B cell (primary cell): ENCODE results near the gene MAST2. TPM values are rescaled to one million over a fixed set of nuclear protein-coding genes. Genes with fewer than 3 reads are reported as not detected.

ENCODE experiments used
- ATAC-seq: fragments of 200-7000 bp; cut with Tn5 transposase; one replicate; pipeline ENCODE4 v1.10.0; 2021; ENCODE audit warnings: low read depth, mild to moderate bottlenecking, moderate number of reproducible peaks, moderate library complexity
- CTCF ChIA-PET: fragments of 350-600 bp; sonication (Branson Sonifier 250); formaldehyde crosslinking; loops from one replicate; lab custom pipeline; 2021; ENCODE audit warnings: antibody characterized with exemption, inconsistent platforms; lab: Charles Lee
- POLR2A ChIA-PET: fragments of 350-600 bp; sonication (Branson Sonifier 250); formaldehyde crosslinking; loops from one replicate; lab custom pipeline; 2021; ENCODE audit warnings: antibody characterized with exemption; lab: Charles Lee
- DNase-seq: peaks from one replicate; pipeline ENCODE4 v3.0.0; 2013
- H2AFZ ChIP-seq: 2 replicates; pipeline ENCODE4 v1.6.1; 2012; ENCODE audit warnings: mild to moderate bottlenecking, low read depth, low read length; ENCODE audit not compliant: insufficient read depth, poor library complexity, severe bottlenecking
- H3K27ac ChIP-seq, 2 donors: 1 replicate in 1 of 2; 2 replicates in 1 of 2; pipeline ENCODE4 v1.5.1; 2012 to 2013; ENCODE audit warnings: low read length in 2 of 2, mild to moderate bottlenecking in 2 of 2, moderate library complexity in 1 of 2
- H3K27me3 ChIP-seq, 4 experiments: fragments of 200-600 bp in 1 of 4; sonication (generic) in 1 of 4; replicated peaks in 1 of 4; 1 replicate in 2 of 4; 2 replicates in 2 of 4; pipeline versions ENCODE4 v1.6.1 to v1.7.0; 2013 to 2016; ENCODE audit warnings: low read length in 3 of 4, mild to moderate bottlenecking in 2 of 4, mixed read lengths in 1 of 4, moderate library complexity in 1 of 4; ENCODE audit not compliant: insufficient read depth in 4 of 4, control insufficient read depth in 3 of 4; ENCODE audit errors: control extremely low read depth in 1 of 4
- H3K36me3 ChIP-seq, 2 experiments: replicated peaks in 1 of 2; 1 replicate in 1 of 2; 2 replicates in 1 of 2; pipeline versions ENCODE4 v1.6.1 to v1.7.1; 2013; ENCODE audit warnings: low read length in 1 of 2; ENCODE audit not compliant: insufficient read depth in 2 of 2, control insufficient read depth in 1 of 2; ENCODE audit errors: control extremely low read depth in 1 of 2, extremely low read depth in 1 of 2
- H3K4me1 ChIP-seq, 2 donors: fragments of 200-600 bp in 1 of 2; sonication (generic) in 1 of 2; 1 replicate in 1 of 2; 2 replicates in 1 of 2; pipeline versions ENCODE4 v1.5.1 to v1.6.1; 2013 to 2017; ENCODE audit warnings: low read length in 2 of 2; ENCODE audit not compliant: control insufficient read depth in 2 of 2, insufficient read depth in 2 of 2
- H3K4me2 ChIP-seq: replicated peaks from 2 replicates; pipeline ENCODE3; 2012; ENCODE audit warnings: mild to moderate bottlenecking, low read depth, low read length; ENCODE audit not compliant: poor library complexity, severe bottlenecking
- H3K4me3 ChIP-seq, 5 experiments: fragments of 200-600 bp in 1 of 5; sonication (generic) in 1 of 5; 1 replicate in 3 of 5; 2 replicates in 2 of 5; pipeline versions ENCODE4 v1.5.1 to v1.7.0; 2011 to 2016; ENCODE audit warnings: low read length in 4 of 5, mild to moderate bottlenecking in 4 of 5, low read depth in 2 of 5, control low read depth in 1 of 5, moderate library complexity in 1 of 5; ENCODE audit not compliant: insufficient read depth in 1 of 5; ENCODE audit errors: control extremely low read depth in 1 of 5, extremely low read depth in 1 of 5
- H3K79me2 ChIP-seq: fragments of 200-600 bp; sonication (generic); one replicate; pipeline ENCODE4 v1.6.0; 2016; ENCODE audit warnings: low read length; ENCODE audit not compliant: control insufficient read depth, insufficient read depth
- H3K9ac ChIP-seq: fragments of 200-600 bp; sonication (generic); 2 replicates; pipeline ENCODE4 v1.6.1; 2017; ENCODE audit warnings: mild to moderate bottlenecking, low read length, moderate library complexity
- H3K9me3 ChIP-seq, 3 donors: one replicate each; pipeline versions ENCODE4 v1.6.1 to v1.7.1; 2013; ENCODE audit warnings: low read length in 2 of 3; ENCODE audit not compliant: control insufficient read depth in 2 of 3, insufficient read depth in 1 of 3; ENCODE audit errors: control extremely low read depth in 1 of 3
- H4K20me1 ChIP-seq: 2 replicates; pipeline ENCODE4 v1.6.0; 2012; ENCODE audit warnings: mild to moderate bottlenecking, low read length; ENCODE audit not compliant: insufficient read depth, control insufficient read depth, poor library complexity, severe bottlenecking
- H3K27ac Mint-ChIP-seq: one replicate; pipeline ENCODE4 v1.8.0; 2021; ENCODE audit warnings: mixed read lengths
- H3K27me3 Mint-ChIP-seq: one replicate; pipeline ENCODE4 v1.8.0; 2021; ENCODE audit warnings: mixed read lengths
- H3K4me1 Mint-ChIP-seq: one replicate; pipeline ENCODE4 v1.8.0; 2021; ENCODE audit warnings: mixed read lengths
- H3K4me3 Mint-ChIP-seq: one replicate; pipeline ENCODE4 v1.8.0; 2021; ENCODE audit warnings: mixed read lengths
- H3K9me3 Mint-ChIP-seq: one replicate; pipeline ENCODE4 v1.8.0; 2022; ENCODE audit warnings: mixed read lengths; ENCODE audit not compliant: insufficient read depth
- EZH2 ChIP-seq: IDR thresholded peaks from 2 replicates; pipeline ENCODE4 v1.6.1; 2012; ENCODE audit warnings: borderline replicate concordance, low read depth, mild to moderate bottlenecking, moderate library complexity, low read length; ENCODE audit not compliant: insufficient read depth, poor library complexity, severe bottlenecking
- WGBS: methylation state at CpG from one replicate; pipeline ENCODE4 v1.1.5; 2013; ENCODE audit warnings: missing lambda C conversion rate; ENCODE audit not compliant: insufficient coverage; 5-methylcytosine and 5-hydroxymethylcytosine counted together
- intact Hi-C: fragments of 100-400 bp; cut with micrococcal nuclease; formaldehyde crosslinking; loops from one replicate; pipeline ENCODE4 v1.10.0; 2022
- polyA plus RNA-seq: library from polyadenylated mRNA; depleted of rRNA; stranded (reverse); fragments of >200 nt; gene quantifications from 2 replicates; pipeline ENCODE4 v1.2.3, GENCODE V29; 2012
- total RNA-seq, 2 donors: library from RNA; stranded (reverse); fragments of 120-200 nt in 1 of 2; gene quantifications; 1 replicate in 1 of 2; 2 replicates in 1 of 2; pipeline versions ENCODE4 v1.2.3 to v1.2.4, GENCODE V29; 2013 to 2022
- TF ChIP-seq, protein P1 (sequence below): fragments of 200-600 bp; IDR thresholded peaks from one replicate; pipeline ENCODE4 v1.8.0; 2022; ENCODE audit warnings: antibody characterized with exemption, mild to moderate bottlenecking

Gene MAST2
- total and polyA plus RNA-seq, 2 donors (not counting 1 experiment from before 2014, with no cell fraction given), result 12.5 to 23.3 TPM

DNA sequence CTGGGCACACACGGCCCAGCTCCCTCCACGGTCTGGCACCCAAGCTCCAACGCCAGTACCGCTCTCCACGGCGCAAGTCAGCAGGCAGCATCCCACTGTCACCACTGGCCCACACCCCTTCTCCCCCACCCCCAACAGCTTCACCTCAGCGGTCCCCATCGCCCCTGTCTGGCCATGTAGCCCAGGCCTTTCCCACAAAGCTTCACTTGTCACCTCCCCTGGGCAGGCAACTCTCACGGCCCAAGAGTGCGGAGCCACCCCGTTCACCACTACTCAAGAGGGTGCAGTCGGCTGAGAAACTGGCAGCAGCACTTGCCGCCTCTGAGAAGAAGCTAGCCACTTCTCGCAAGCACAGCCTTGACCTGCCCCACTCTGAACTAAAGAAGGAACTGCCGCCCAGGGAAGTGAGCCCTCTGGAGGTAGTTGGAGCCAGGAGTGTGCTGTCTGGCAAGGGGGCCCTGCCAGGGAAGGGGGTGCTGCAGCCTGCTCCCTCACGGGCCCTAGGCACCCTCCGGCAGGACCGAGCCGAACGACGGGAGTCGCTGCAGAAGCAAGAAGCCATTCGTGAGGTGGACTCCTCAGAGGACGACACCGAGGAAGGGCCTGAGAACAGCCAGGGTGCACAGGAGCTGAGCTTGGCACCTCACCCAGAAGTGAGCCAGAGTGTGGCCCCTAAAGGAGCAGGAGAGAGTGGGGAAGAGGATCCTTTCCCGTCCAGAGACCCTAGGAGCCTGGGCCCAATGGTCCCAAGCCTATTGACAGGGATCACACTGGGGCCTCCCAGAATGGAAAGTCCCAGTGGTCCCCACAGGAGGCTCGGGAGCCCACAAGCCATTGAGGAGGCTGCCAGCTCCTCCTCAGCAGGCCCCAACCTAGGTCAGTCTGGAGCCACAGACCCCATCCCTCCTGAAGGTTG, 231.4 kb downstream of the MAST2 start:
- Histone ChIP-seq H3K36me3 (no peaks in the 10 kb centered on the region), H3K79me2 (no peaks in the 10 kb centered on the region), H4K20me1 (no peaks in the 10 kb centered on the region), H3K4me2 (no peak overlapping the region), H3K4me3 (no peak overlapping the region), H3K27me3 (no peaks in the 10 kb centered on the region), H3K27ac (no peak overlapping the region), H3K9me3 (no peaks in the 10 kb centered on the region), H3K9ac (no peak overlapping the region), H2AFZ (no peak overlapping the region), H3K4me1 (peaks cover 6 to 7% of the 10 kb centered on the region in 2 donors)
- ChIA-PET CTCF (interaction anchor here (0.6 to 13.9 kb wide), 4 partner anchors 14 to 317 kb away, joined by 3 to 249 read pairs (median 28); partner anchors contain the start of genes P3R3URF and TSPAN1), POLR2A (no interaction called here)
- 93% methylated on average over 25 of the region's 27 CpGs for WGBS
- no peaks in the 10 kb centered on the region for H3K9me3 Mint-ChIP-seq
- peak; percentile 5 for DNase-seq
- intact Hi-C loops, result no loop called here
- no peak overlapping the region for H3K27ac Mint-ChIP-seq
- no peaks in the 10 kb centered on the region for H3K27me3 Mint-ChIP-seq
- no peaks in the 10 kb centered on the region for H3K4me1 Mint-ChIP-seq
- no peak overlapping the region for H3K4me3 Mint-ChIP-seq
- TF ChIP-seq EZH2, result no peak
- TF ChIP-seq, protein P1, sequence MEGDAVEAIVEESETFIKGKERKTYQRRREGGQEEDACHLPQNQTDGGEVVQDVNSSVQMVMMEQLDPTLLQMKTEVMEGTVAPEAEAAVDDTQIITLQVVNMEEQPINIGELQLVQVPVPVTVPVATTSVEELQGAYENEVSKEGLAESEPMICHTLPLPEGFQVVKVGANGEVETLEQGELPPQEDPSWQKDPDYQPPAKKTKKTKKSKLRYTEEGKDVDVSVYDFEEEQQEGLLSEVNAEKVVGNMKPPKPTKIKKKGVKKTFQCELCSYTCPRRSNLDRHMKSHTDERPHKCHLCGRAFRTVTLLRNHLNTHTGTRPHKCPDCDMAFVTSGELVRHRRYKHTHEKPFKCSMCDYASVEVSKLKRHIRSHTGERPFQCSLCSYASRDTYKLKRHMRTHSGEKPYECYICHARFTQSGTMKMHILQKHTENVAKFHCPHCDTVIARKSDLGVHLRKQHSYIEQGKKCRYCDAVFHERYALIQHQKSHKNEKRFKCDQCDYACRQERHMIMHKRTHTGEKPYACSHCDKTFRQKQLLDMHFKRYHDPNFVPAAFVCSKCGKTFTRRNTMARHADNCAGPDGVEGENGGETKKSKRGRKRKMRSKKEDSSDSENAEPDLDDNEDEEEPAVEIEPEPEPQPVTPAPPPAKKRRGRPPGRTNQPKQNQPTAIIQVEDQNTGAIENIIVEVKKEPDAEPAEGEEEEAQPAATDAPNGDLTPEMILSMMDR, result no peak
- ATAC-seq, result no peak
